Measurements from ENCODE around the gene SIRT2.

DNA sequence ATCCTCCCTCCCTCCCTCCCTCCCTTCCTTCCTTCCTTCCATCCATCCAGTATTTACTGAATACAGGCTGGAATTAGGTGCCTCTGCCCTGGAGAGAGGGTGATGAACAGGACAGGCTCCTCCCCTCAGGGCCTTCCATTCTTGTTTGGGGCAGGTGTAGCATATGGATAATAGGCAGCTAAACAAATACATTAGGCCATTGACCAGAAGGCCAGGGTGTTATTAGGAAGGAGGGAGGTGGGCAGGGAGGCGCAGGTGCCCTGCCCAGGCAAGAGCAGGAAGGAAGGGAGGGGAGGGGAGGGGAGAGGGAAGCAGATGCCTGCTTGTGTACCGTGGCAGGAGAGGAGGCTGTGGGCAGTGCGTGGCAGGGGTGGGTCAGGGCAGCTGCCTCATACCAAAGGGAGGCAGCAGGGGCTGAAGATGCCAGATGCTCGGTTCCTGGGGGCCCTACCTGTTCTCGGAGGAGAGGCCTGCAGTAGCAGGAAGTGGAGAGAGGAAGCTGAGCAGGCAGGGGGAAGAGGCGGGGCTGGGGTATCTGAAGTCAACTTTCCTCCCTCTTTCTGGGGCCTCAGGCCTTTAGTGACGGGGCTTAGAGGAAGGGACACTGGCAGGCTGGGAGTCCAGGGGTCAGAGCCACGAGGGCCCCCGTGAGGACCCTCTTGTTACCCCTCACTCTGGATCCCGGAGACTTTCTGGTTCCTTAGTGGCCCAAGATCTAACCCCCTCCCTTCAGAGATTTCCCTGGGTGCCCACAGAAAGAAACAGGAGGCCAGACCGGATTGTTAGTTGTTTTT lies 21.4 kb downstream of the SIRT2 start, which contains the start of gene RINL:
- TF ChIP-seq, protein P1, sequence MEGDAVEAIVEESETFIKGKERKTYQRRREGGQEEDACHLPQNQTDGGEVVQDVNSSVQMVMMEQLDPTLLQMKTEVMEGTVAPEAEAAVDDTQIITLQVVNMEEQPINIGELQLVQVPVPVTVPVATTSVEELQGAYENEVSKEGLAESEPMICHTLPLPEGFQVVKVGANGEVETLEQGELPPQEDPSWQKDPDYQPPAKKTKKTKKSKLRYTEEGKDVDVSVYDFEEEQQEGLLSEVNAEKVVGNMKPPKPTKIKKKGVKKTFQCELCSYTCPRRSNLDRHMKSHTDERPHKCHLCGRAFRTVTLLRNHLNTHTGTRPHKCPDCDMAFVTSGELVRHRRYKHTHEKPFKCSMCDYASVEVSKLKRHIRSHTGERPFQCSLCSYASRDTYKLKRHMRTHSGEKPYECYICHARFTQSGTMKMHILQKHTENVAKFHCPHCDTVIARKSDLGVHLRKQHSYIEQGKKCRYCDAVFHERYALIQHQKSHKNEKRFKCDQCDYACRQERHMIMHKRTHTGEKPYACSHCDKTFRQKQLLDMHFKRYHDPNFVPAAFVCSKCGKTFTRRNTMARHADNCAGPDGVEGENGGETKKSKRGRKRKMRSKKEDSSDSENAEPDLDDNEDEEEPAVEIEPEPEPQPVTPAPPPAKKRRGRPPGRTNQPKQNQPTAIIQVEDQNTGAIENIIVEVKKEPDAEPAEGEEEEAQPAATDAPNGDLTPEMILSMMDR (IDR thresholded peaks at IDR 0.05) = no peak
- TF ChIP-seq POLR2A (IDR thresholded peaks at IDR 0.05) (no peak), EP300 (IDR thresholded peaks at IDR 0.05) (no peak)

All from tibial nerve (tissue), 4 donors.